Vagina (tissue), 2 donors: ENCODE measurements around the gene OTUB1.

Experiments
- CTCF ChIP-seq, 3 experiments: fragments of 450-650 bp in 2 of 3; fragments of 200-600 bp in 1 of 3; sonication (generic) in 1 of 3; IDR thresholded peaks; one replicate each; pipeline ENCODE4 v1.5.1; 2017 to 2019; ENCODE audit warnings: antibody characterized with exemption in 3 of 3, mild to moderate bottlenecking in 2 of 3, moderate library complexity in 2 of 3
- POLR2A ChIP-seq, 2 donors: fragments of 450-650 bp; IDR thresholded peaks; one replicate each; pipeline ENCODE4 v1.6.1; 2017; ENCODE audit warnings: antibody characterized with exemption in 2 of 2, mild to moderate bottlenecking in 2 of 2, moderate library complexity in 2 of 2
- POLR2AphosphoS5 ChIP-seq, 2 donors: sonication (generic); formaldehyde crosslinking; IDR thresholded peaks; one replicate each; pipeline ENCODE4 v1.9.0; 2017; ENCODE audit warnings: antibody characterized with exemption in 2 of 2, mild to moderate bottlenecking in 2 of 2, low read depth in 1 of 2; ENCODE audit not compliant: insufficient read depth in 1 of 2

- no peak for TF ChIP-seq POLR2AphosphoS5 (IDR thresholded peaks at IDR 0.05; ENCODE audit: insufficient read depth in 1 of 2, low read depth in 1 of 2)
- no peak for TF ChIP-seq CTCF (IDR thresholded peaks at IDR 0.05)
- TF ChIP-seq POLR2A (IDR thresholded peaks at IDR 0.05) = no peak
Observed at GRCh38 chr11:64021757-64022093, 35.5 kb downstream of the OTUB1 start.
